ENCODE data around the gene AKAP1. TPM values are rescaled to one million over a fixed set of nuclear protein-coding genes. Genes with fewer than 3 reads are reported as not detected.
A peak's percentile ranks its signal among the peaks of the same experiment; 100 is the strongest.

Gene AKAP1
- polyA plus RNA-seq, 2 of the 4 experiments (the other 2 are of a cell fraction), result 45.8 to 48.0 TPM

- CTCF ChIA-PET, result interaction anchor here (0.6 to 9.9 kb wide), 14 partner anchors 9 to 723 kb away, joined by 3 to 77 read pairs (median 4); partner anchors contain the start of gene AKAP1
Observed at GRCh38 chr17:57110579-57111325, 25.7 kb downstream of the AKAP1 start.

GRCh38 chr17:57111386-57111785 lies 26.3 kb downstream of the AKAP1 start:
- FAIRE-seq, result peak; percentile 7
- DNase-seq (ENCODE audit: low read depth in 1 of 2, low spot score in 1 of 2), result no peak
- TF ChIP-seq BHLHE40 (IDR thresholded peaks at IDR 0.05; ENCODE audit: low read depth, low read length), result no peak
- peak; percentile 33 for TF ChIP-seq ZFP36 (IDR thresholded peaks at IDR 0.05; ENCODE audit: borderline replicate concordance, partially characterized antibody)
- peak; percentile 67; the same call in 1 of the 2 replicates for TF ChIP-seq KDM1A (IDR thresholded peaks at IDR 0.05; ENCODE audit: low read depth)
- Histone ChIP-seq H3K4me3 (no peak overlapping the region), H3K4me1 (peaks cover 23% of the 10 kb centered on the region), H3K27ac (no peak overlapping the region), H3K4me2 (no peak overlapping the region), H3K9me3 (no peaks in the 10 kb centered on the region)
- WGBS (ENCODE audit: missing lambda C conversion rate), result 85% methylated on average over 3 of the region's 3 CpGs
- CTCF ChIA-PET, result interaction anchor here (1.3 to 9.9 kb wide), 4 partner anchors 9 to 722 kb away, joined by 3 to 77 read pairs (median 22); no protein-coding TSS in a partner anchor
- ATAC-seq, result no peak
- POLR2A ChIA-PET, result no interaction called here

More at GRCh38 chr17:57110579-57111325, 25.7 kb downstream of the AKAP1 start:
- no peak overlapping the region for H3K27ac ChIP-seq
- no peak for DNase-seq (ENCODE audit: low read depth in 1 of 2, low spot score in 1 of 2)
- POLR2A ChIA-PET, result no interaction called here
- no peaks in the 10 kb centered on the region for H3K9me3 ChIP-seq
- 85% methylated on average over 12 of the region's 12 CpGs for WGBS (ENCODE audit: missing lambda C conversion rate)
- H3K4me1 ChIP-seq, result peaks cover 23% of the 10 kb centered on the region
- no peak for FAIRE-seq
- no peak overlapping the region for H3K4me3 ChIP-seq
- no peak for ATAC-seq
- H3K4me2 ChIP-seq, result no peak overlapping the region
- TF ChIP-seq FOSL2 (IDR thresholded peaks at IDR 0.05), result no peak
- TF ChIP-seq FOSL2 (CRISPR knock-in tag; IDR thresholded peaks at IDR 0.05), result no peak
- no peak for TF ChIP-seq POLR2AphosphoS2 (conservative IDR thresholded peaks at IDR 0.05; ENCODE audit: low read length)
- no peak for TF ChIP-seq FOSB (CRISPR knock-in tag; IDR thresholded peaks at IDR 0.05)
- TF ChIP-seq HEYL (CRISPR knock-in tag; IDR thresholded peaks at IDR 0.05), result no peak
- TF ChIP-seq, protein P1, sequence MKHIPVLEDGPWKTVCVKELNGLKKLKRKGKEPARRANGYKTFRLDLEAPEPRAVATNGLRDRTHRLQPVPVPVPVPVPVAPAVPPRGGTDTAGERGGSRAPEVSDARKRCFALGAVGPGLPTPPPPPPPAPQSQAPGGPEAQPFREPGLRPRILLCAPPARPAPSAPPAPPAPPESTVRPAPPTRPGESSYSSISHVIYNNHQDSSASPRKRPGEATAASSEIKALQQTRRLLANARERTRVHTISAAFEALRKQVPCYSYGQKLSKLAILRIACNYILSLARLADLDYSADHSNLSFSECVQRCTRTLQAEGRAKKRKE (CRISPR knock-in tag; IDR thresholded peaks at IDR 0.05; ENCODE audit: low read depth), result no peak
- no peak for TF ChIP-seq ELK1 (IDR thresholded peaks at IDR 0.05; ENCODE audit: low read depth, low read length)
- TF ChIP-seq HDAC2 (IDR thresholded peaks at IDR 0.05), result no peak
- no peak for TF ChIP-seq JUNB (IDR thresholded peaks at IDR 0.05)
- TF ChIP-seq, protein P2, sequence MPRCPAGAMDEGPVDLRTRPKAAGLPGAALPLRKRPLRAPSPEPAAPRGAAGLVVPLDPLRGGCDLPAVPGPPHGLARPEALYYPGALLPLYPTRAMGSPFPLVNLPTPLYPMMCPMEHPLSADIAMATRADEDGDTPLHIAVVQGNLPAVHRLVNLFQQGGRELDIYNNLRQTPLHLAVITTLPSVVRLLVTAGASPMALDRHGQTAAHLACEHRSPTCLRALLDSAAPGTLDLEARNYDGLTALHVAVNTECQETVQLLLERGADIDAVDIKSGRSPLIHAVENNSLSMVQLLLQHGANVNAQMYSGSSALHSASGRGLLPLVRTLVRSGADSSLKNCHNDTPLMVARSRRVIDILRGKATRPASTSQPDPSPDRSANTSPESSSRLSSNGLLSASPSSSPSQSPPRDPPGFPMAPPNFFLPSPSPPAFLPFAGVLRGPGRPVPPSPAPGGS (IDR thresholded peaks at IDR 0.05), result no peak
- TF ChIP-seq, protein P3, sequence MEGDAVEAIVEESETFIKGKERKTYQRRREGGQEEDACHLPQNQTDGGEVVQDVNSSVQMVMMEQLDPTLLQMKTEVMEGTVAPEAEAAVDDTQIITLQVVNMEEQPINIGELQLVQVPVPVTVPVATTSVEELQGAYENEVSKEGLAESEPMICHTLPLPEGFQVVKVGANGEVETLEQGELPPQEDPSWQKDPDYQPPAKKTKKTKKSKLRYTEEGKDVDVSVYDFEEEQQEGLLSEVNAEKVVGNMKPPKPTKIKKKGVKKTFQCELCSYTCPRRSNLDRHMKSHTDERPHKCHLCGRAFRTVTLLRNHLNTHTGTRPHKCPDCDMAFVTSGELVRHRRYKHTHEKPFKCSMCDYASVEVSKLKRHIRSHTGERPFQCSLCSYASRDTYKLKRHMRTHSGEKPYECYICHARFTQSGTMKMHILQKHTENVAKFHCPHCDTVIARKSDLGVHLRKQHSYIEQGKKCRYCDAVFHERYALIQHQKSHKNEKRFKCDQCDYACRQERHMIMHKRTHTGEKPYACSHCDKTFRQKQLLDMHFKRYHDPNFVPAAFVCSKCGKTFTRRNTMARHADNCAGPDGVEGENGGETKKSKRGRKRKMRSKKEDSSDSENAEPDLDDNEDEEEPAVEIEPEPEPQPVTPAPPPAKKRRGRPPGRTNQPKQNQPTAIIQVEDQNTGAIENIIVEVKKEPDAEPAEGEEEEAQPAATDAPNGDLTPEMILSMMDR (IDR thresholded peaks at IDR 0.05), result no peak
- TF ChIP-seq RFX5 (IDR thresholded peaks at IDR 0.05), result no peak
- no peak for TF ChIP-seq TFCP2L1 (CRISPR knock-in tag; IDR thresholded peaks at IDR 0.05)
- no peak for TF ChIP-seq MAX (IDR thresholded peaks at IDR 0.05)
- no peak for TF ChIP-seq JUN (IDR thresholded peaks at IDR 0.05)
- no peak for TF ChIP-seq NR3C1 (IDR thresholded peaks at IDR 0.05)
- no peak for TF ChIP-seq MAZ (IDR thresholded peaks at IDR 0.05; ENCODE audit: borderline replicate concordance, low read depth, low read length)
- no peak for TF ChIP-seq RARB (CRISPR knock-in tag; IDR thresholded peaks at IDR 0.05)
- no peak for TF ChIP-seq EHF (CRISPR knock-in tag; IDR thresholded peaks at IDR 0.05)
